PC-3 (cell line): ENCODE data around the gene COX10. TPM values are rescaled to one million over a fixed set of nuclear protein-coding genes. Genes with fewer than 3 reads are reported as not detected.

ENCODE experiments used
- ATAC-seq: fragments of 200-7000 bp; cut with Tn5 transposase; 2 replicates; pipeline ENCODE4 v1.9.1; 2020; ENCODE audit warnings: mild to moderate bottlenecking, moderate library complexity
- BruUV-seq: library from RNA; stranded (reverse); fragments of 400-500 nt; replicated peaks from 2 replicates; lab custom pipeline; 2021; lab: Mats Ljungman, UMichigan
- CTCF ChIA-PET: fragments of 300-600 bp; sonication (Branson Sonifier 250); formaldehyde crosslinking; loops from one replicate; lab custom pipeline; 2022; ENCODE audit warnings: antibody characterized with exemption; lab: Charles Lee
- POLR2A ChIA-PET: fragments of 300-600 bp; sonication (Branson Sonifier 250); formaldehyde crosslinking; loops from one replicate; lab custom pipeline; 2022; ENCODE audit warnings: antibody characterized with exemption; ENCODE audit not compliant: unreplicated experiment; lab: Charles Lee
- DNase-seq: peaks from one replicate; pipeline ENCODE4 v3.0.0-alpha.2; 2015
- H2AFZ ChIP-seq: fragments of 300-600 bp; sonication (generic); 2 replicates; pipeline ENCODE4 v1.6.0; 2016; ENCODE audit warnings: antibody characterized with exemption, low read length
- H3F3A ChIP-seq: fragments of 300-600 bp; sonication (generic); one replicate; pipeline ENCODE4 v1.6.0; 2017; ENCODE audit warnings: antibody characterized with exemption, low read length, control low read depth, mild to moderate bottlenecking; ENCODE audit not compliant: unreplicated experiment
- H3K27ac ChIP-seq: fragments of 300-600 bp; sonication (generic); 2 replicates; pipeline ENCODE4 v1.5.1; 2016; ENCODE audit warnings: mild to moderate bottlenecking, low read length
- H3K27me3 ChIP-seq: fragments of 300-600 bp; sonication (generic); 2 replicates; pipeline ENCODE4 v1.6.1; 2016; ENCODE audit warnings: low read length, mixed read lengths
- H3K36me3 ChIP-seq: fragments of 300-600 bp; sonication (generic); 2 replicates; pipeline ENCODE4 v1.6.1; 2016; ENCODE audit warnings: low read depth, mixed run types, low read length, mixed read lengths
- H3K4me1 ChIP-seq: fragments of 300-600 bp; sonication (generic); 2 replicates; pipeline ENCODE4 v1.5.1; 2016; ENCODE audit warnings: low read length; ENCODE audit not compliant: insufficient read depth
- H3K4me2 ChIP-seq: fragments of 300-600 bp; sonication (generic); 2 replicates; pipeline ENCODE4 v1.6.0; 2016; ENCODE audit warnings: low read length
- H3K4me3 ChIP-seq: fragments of 300-600 bp; sonication (generic); 2 replicates; pipeline ENCODE4 v1.5.1; 2016; ENCODE audit warnings: mild to moderate bottlenecking, low read length, mixed read lengths
- H3K79me2 ChIP-seq: fragments of 300-600 bp; sonication (generic); 2 replicates; pipeline ENCODE4 v1.6.1; 2017; ENCODE audit warnings: low read length, mixed read lengths
- H3K9ac ChIP-seq: fragments of 300-600 bp; sonication (generic); 2 replicates; pipeline ENCODE4 v1.6.0; 2016; ENCODE audit warnings: mild to moderate bottlenecking, low read length
- H3K9me2 ChIP-seq: fragments of 300-600 bp; sonication (generic); replicated peaks from 2 replicates; pipeline ENCODE4 v1.6.1; 2016; ENCODE audit warnings: mixed run types, low read length, mixed read lengths
- H3K9me3 ChIP-seq: fragments of 300-600 bp; sonication (generic); 2 replicates; pipeline ENCODE4 v1.6.1; 2016; ENCODE audit warnings: low read length, mixed read lengths
- H4K20me1 ChIP-seq: fragments of 300-600 bp; sonication (generic); 2 replicates; pipeline ENCODE4 v1.6.1; 2016; ENCODE audit warnings: low read length, mixed read lengths
- CTCF ChIP-seq: fragments of 300-600 bp; sonication (generic); conservative IDR thresholded peaks from 2 replicates; pipeline ENCODE4 v1.5.1; 2017; ENCODE audit warnings: antibody characterized with exemption, low read depth, mild to moderate bottlenecking, low read length
- EZH2 ChIP-seq: fragments of 300-600 bp; sonication (generic); IDR thresholded peaks from one replicate; pipeline ENCODE4 v1.6.1; 2017; ENCODE audit warnings: antibody characterized with exemption, mild to moderate bottlenecking, low read length; ENCODE audit not compliant: unreplicated experiment
- EZH2phosphoT487 ChIP-seq: fragments of 300-600 bp; sonication (generic); IDR thresholded peaks from 2 replicates; pipeline ENCODE4 v1.6.1; 2018; ENCODE audit warnings: mild to moderate bottlenecking, antibody characterized with exemption, low read length, borderline replicate concordance
- intact Hi-C: fragments of 100-400 bp; cut with micrococcal nuclease; formaldehyde crosslinking; loops from 2 replicates; pipeline ENCODE4 v1.9.0; 2023
- total RNA-seq: library from RNA; depleted of rRNA; stranded (reverse); fragments of >200 nt; gene quantifications from 2 replicates; pipeline ENCODE4 v1.2.3, GENCODE V29; 2014

COX10 gene
- total RNA-seq, 1 experiment from 2014 or later, result 34.7 TPM

- Histone ChIP-seq H3K79me2 (peaks cover 79% of the 10 kb centered on the region), H3K4me1 (peaks cover 37% of the 10 kb centered on the region), H3K36me3 (0 out of 2 replicates have a peak, but pooled peaks cover 11% of the 10 kb centered on the region), H3K27me3 (no peaks in the 10 kb centered on the region), H2AFZ (no peak overlapping the region), H3K9me2 (no peaks in the 10 kb centered on the region), H3K27ac (no peak overlapping the region), H3K4me2 (peak overlapping the region; percentile 12; the same call in 1 of the 2 replicates), H4K20me1 (no peaks in the 10 kb centered on the region), H3K4me3 (no peak overlapping the region), H3F3A (peaks cover 7% of the 10 kb centered on the region), H3K9me3 (no peaks in the 10 kb centered on the region), H3K9ac (no peak overlapping the region)
- ChIA-PET CTCF (no interaction called here), POLR2A (no interaction called here)
- ATAC-seq (no peak), DNase-seq (peak; percentile 10)
- intact Hi-C loops, result loop anchor here (10.0 kb wide), 3 partner anchors 137 to 473 kb away; partner anchors contain the start of gene HS3ST3B1
- BruUV-seq, result no TSS peak
- TF ChIP-seq EZH2phosphoT487 (no peak), EZH2 (no peak), CTCF (no peak)
Measured at GRCh38 chr17:14067347-14067746, 2.0 kb upstream of the COX10 start.

- H3K4me2 ChIP-seq, result peak overlapping the region; percentile 91
- H3K27me3 ChIP-seq, result no peaks in the 10 kb centered on the region
- H3K9ac ChIP-seq, result peak overlapping the region; percentile 97
- no peaks in the 10 kb centered on the region for H3F3A ChIP-seq
- DNase-seq, result peak; percentile 26
- H3K4me3 ChIP-seq, result peak overlapping the region; percentile 99
- H3K4me1 ChIP-seq, result peaks cover 36% of the 10 kb centered on the region
- POLR2A ChIA-PET, result no interaction called here
- H3K9me2 ChIP-seq, result no peaks in the 10 kb centered on the region
- TSS peak; percentile 54 for BruUV-seq
- H4K20me1 ChIP-seq, result peaks cover 9% of the 10 kb centered on the region; the same call in 1 of the 2 replicates
- TF ChIP-seq EZH2phosphoT487 (no peak), CTCF (no peak), EZH2 (no peak)
- H2AFZ ChIP-seq, result peak overlapping the region; percentile 97
- no peak; the same call in none of the 2 replicates for ATAC-seq
- peaks cover 91% of the 10 kb centered on the region for H3K79me2 ChIP-seq
- 0 out of 2 replicates have a peak, but pooled peaks cover 11% of the 10 kb centered on the region for H3K36me3 ChIP-seq
- CTCF ChIA-PET, result no interaction called here
- intact Hi-C loops, result loop anchor here (10.0 kb wide), 3 partner anchors 136 to 474 kb away; partner anchors contain the start of gene HS3ST3B1
- H3K27ac ChIP-seq, result peak overlapping the region; percentile 74
- H3K9me3 ChIP-seq, result no peaks in the 10 kb centered on the region
Measured at GRCh38 chr17:14068542-14069250, 608 bp upstream of the COX10 start.
